HG03159 (cell line): Measurements from ENCODE around the gene CD274.
"Not testable (repeated sequence)": the region's sequence is repeated elsewhere in the genome, so short reads cannot be mapped to it uniquely, and the experiment has no call there.

ENCODE experiments used
- ATAC-seq: cut with Tn5 transposase; IDR thresholded peaks from one replicate; pipeline ENCODE4 v1.9.1; 2021; ENCODE audit warnings: mild to moderate bottlenecking, moderate library complexity; ENCODE audit not compliant: unreplicated experiment

Gene CD274

DNA sequence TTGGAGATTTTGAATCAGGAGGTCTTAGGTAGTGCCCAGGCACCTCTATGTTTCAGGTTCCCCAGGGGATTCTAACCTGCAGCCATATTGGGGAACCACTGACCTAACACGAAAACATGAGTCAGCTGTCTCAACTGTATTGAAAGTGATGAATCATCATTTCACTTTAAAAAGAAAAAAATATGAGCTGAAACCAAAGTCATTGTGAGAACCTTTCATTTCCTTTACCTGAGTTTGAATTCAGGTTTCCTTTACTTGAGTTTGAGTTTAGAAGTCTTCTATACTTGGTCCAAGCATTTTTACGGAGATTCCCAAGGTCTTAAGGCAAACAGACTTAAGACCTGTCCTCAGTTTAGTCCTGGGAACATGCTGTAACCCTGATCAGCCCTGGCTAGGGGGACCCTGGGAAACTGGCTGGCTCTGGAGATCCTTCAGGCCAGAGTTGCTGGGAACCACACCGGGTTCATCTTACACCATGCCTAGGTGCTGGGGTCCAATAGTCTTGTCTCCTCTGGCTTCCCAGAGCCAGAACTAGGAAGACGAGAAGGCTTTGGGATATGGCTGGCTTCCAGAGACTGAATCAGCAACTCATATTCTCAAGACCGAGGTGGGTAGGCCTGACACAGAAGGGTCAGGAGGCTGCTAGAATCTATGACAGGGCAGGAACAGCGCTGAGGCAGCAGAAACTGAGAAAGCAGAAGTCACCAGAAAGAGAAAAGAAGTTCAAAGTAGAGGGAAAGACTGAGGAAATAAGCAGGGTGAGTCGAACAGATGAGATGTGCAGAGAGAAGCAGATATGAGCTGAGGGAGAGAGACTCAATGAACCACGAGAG is 43.6 kb downstream of the CD274 start:
- peak; percentile 80 for ATAC-seq

DNA sequence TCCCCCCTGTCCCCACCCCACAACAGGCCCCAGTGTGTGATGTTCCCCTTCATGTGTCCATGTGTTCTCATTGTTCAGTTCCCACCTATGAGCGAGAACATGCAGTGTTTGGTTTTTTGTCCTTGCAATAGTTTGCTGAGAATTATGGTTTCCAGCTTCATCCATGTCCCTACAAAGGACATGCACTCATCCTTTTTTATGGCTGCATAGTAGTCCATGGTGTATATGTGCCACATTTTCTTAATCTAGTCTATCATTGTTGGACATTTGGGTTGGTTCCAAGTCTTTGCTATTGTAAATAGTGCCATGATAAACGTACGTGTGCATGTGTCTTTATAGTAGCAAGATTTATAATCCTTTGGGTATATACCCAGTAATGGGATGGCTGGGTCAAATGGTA is 44.4 kb downstream of the CD274 start:
- ATAC-seq: not testable (repeated sequence)

DNA sequence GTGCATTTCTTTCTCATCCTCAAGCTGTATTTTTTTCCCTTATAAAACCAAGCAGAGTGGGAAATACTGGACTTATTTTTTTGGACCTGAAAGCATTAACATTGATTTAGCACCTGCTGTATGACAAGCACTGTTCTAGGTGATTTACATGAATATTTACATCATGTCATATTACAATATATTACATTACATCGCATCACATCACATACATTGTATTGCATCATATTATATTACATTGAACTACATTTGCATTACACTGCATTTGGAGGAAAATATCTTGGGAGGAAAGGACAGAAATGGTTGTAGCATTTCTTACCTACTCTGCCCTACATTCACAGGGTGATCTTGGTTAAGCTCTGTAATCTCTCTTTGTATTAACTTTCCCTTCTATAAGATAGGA is 48.8 kb downstream of the CD274 start:
- no peak for ATAC-seq

GRCh38 chr9:5499889-5500398 is 49.6 kb downstream of the CD274 start:
- no peak for ATAC-seq

DNA sequence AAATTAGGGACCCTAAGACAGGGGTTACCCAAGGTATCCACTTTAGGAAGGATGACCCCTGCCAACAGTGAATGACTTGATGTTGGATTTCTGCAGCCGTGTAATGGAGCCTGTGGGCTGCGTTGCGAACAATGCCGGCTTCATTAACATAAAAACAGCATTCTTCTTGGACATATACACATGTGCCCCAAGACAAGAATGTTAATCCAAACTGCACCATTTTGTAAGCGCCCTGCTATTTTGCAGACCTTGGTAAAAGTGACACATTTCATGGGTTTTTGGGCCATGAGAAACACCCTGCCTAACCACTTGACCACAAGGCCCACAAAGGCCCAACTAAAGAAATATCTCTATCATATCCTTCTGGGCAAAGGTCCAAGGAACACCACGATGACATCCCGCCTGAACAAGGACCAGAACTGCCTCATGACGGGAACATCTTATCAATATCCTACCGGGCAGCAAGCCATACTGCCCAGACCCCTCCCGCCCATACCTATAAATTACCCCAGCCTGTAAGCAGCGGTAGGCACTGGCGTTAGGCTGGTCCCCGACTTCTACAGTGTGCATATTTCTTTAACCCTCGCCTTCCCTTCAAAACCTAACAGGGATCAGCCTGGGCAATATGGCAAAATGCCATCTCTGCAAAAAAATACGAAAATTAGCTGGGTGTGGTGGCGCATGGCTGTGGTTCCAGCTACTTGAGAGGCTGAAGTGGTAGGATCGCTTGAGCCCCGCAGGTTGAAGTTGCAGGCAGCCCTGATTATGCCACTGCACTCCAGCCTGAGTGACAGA is 50.3 kb downstream of the CD274 start:
- ATAC-seq: no peak

GRCh38 chr9:5502553-5502952 is 52.2 kb downstream of the CD274 start:
- no peak for ATAC-seq

GRCh38 chr9:5509573-5509972 is 59.2 kb downstream of the CD274 start:
- no peak for ATAC-seq

GRCh38 chr9:5510360-5510931 is 60.1 kb downstream of the CD274 start, which contains the start of gene PDCD1LG2:
PDCD1LG2 (plus strand) TSS chr9:5510531; CDS start chr9:5522547, 12,016 bp downstream.
- ATAC-seq: peak; percentile 80

DNA sequence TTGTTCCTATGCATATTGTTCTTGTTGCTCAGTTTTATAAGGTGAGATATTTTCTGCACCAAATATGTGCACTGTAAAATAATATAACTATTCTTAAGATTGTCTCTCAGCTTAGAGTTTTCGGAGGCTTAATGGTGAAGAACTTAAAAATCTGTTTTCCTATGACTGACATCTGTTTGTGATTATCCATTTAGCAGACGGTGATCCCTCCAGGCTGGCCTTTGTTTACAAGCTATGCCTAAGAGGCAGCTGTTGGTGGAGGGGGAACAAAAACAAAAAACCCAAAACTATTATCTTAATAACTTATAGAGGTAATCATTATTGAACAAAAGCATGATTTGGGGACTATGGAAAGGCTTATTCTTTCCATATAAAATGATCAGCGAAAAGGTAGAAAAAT is 60.6 kb downstream of the CD274 start:
- no peak for ATAC-seq

GRCh38 chr9:5511476-5511875 is 61.1 kb downstream of the CD274 start:
- ATAC-seq: no peak

GRCh38 chr9:5511935-5512580 is 61.7 kb downstream of the CD274 start:
- ATAC-seq: no peak

DNA sequence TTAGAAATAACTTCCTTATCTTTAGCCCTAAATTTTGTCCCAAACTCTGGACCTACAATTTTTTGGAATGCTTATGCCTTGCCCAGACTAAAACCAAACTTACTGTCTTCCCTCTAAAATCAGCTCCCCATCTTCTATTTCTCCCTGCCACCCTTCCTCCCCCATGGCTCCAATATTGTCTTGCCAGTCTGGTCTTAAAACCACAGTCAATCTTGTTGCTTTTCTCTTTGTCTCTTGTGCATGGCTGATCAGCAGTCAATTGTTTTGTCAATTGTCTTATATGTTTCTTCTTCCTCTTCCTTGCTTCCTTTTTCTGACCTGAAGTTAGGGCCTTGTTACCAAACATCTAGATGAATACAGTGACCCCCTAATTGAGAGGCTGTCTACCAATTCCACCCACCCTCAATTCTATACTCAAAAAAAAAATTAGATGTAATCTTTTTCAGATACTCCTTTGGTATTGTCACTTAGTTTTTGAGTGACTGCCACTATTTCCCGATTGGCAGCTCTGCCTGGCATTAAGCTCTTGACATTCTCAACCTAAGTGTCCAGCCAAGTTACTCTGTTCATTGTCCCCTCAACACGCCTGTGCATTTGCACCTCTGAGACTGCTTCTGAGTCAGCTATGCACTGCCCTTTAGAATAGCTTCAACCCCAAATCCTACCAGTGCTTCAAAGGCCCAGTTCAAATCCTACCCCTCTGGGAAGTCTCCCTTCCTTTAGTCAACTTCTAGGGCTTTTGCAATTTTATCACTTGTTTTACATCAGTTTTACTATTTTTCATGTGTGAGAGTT is 62.5 kb downstream of the CD274 start:
- no peak for ATAC-seq

DNA sequence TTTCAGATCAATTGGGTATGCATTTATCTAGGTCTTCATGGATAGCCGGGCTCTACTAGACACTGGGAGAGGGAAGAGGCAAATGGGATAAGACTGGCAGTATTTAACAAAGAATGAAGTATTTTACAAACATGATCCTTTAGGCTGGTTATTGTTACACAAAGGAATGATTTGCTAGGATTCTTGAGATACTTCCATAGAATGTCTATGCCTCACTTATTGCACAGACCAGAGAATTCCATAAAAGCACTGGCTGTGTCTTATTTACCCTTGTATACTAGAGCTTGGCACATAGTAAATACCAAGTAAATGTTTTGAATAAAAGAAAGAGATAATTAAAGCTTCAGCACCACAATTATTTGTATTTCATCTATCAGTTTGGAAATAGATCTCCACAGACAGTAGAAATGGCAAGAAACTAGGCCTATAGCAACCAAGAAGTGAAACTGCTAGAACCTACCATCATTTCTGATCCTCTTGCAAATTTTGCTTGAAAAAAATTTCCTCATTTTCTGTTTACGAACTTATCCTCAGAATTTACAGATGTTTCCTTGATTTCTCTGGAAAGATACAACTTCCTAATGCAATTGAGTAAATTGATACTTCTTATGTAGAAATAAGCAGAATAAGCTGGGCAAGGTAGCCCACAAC is 63.7 kb downstream of the CD274 start:
- ATAC-seq: no peak

DNA sequence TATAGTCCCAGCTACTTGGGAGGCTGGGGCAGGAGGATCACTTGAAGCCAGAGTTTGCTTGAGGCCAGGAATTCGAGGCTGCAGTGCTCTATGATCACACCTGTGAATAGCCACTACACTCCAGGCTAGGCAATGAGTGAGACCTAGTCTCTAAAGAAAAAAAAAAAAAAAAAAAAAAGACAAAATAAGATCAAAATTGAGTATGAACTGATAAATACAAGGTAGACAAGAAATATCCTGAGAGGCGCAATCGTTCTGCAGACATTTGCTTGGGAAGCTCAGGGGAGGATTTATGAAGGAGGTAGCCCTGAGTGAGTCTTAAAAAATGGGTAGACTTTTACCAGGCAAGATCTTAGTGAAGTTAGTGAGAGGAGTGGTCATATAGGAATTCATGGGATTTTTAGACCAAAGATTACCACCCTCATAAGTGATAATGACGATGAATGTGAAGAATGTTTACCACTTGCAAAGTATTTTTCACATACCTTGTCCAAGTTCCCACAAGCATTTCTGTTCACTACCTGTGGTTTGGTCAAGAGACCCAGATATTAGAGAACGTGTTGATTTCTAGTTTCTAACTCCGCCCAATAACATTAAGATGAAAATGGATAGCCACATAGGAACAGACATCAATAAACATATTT is 64.4 kb downstream of the CD274 start:
- no peak for ATAC-seq

DNA sequence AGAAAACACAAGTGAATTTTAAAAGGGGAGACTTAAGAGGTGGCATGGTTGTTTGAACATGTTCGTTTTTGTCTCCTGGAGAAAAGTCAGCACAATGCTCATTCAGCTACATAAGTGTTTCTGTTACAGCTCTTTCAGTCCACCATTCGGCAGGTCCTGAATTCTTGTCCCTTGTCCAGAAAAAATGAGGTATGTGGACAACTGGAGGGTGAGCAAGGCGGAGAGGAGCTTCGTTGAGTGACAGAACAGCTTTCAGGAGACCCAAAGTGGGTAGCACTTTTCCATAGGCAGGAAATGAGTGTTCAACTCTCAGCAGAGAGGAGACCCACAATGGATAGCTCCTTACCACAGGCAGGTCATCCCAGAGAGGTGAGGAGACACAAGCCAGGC is 64.9 kb downstream of the CD274 start:
- ATAC-seq: no peak

- no peak for ATAC-seq
Measured at GRCh38 chr9:5516453-5517220, 66.3 kb downstream of the CD274 start.

DNA sequence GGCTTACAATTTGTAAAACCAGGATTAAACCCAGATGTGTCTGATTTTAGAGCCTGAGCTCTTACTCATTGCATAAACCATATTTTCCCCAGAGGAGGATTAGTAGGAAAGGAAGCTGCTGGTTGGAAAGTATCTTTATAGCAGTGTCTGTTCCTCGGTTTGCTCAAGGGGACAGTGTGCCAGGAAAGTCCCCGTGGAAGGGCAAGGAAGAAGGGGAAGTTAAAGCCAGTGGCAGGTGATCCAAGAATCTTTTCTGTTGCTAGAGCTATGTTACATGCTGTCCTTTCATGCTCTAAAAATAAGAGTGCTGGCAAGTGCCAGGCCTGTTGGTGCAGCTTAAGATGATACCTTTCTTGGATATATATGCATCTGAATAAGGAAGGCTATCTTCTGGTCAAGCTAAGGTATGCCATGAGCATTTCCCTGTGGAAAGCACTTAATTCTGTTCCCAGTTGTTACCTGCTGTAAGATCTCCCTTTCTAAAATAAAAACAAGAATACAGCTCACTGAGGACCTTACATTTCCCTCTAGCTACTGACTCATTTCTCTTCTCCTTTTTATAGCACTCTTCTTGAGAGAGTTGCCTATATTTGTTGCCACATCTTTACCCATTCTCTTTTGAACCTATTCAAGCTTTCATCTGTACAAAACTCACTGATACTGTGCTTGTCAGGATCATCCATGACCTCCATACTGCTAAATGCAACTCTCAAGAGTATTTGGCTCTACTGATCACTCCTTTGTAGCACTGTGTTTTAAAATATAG is 68.0 kb downstream of the CD274 start:
- ATAC-seq: peak; percentile 59

- ATAC-seq: no peak
Measured at GRCh38 chr9:5518937-5519319, 68.6 kb downstream of the CD274 start.
